Epithelial cell of proximal tubule (primary cell): Measurements from ENCODE around the gene TINAGL1. TPM values are rescaled to one million over a fixed set of nuclear protein-coding genes. Genes with fewer than 3 reads are reported as not detected.

Source experiments
- DNase-seq: peaks from one replicate; pipeline ENCODE4 v3.0.0-alpha.2; 2011; ENCODE audit warnings: low read depth
- H3K4me3 ChIP-seq: 2 replicates; pipeline ENCODE4 v1.5.1; 2011; ENCODE audit warnings: low read depth, mild to moderate bottlenecking, low read length
- CTCF ChIP-seq: conservative IDR thresholded peaks from 2 replicates; pipeline ENCODE4 v1.5.1; 2012; ENCODE audit warnings: low read depth, mild to moderate bottlenecking, low read length
- total RNA-seq: library from RNA; depleted of rRNA; stranded (reverse); fragments of >200 nt; gene quantifications from 2 replicates; pipeline ENCODE4 v1.2.3, GENCODE V29; 2015

TINAGL1 gene
- total RNA-seq, 1 donor from 2014 or later = 230 TPM

- no peak for TF ChIP-seq CTCF
- no peak for DNase-seq
- H3K4me3 ChIP-seq = no peak overlapping the region
Observed at GRCh38 chr1:31626223-31627207, 50.2 kb downstream of the TINAGL1 start.

- no peak overlapping the region for H3K4me3 ChIP-seq
- TF ChIP-seq CTCF = no peak
- DNase-seq = no peak
Observed at GRCh38 chr1:31627301-31627929, 51.1 kb downstream of the TINAGL1 start.

- H3K4me3 ChIP-seq = no peak overlapping the region
- no peak for TF ChIP-seq CTCF
- no peak for DNase-seq
Observed at GRCh38 chr1:31627930-31628559, 51.7 kb downstream of the TINAGL1 start.

GRCh38 chr1:31628931-31629556 is 52.7 kb downstream of the TINAGL1 start:
- DNase-seq = no peak
- no peak for TF ChIP-seq CTCF
- no peak overlapping the region for H3K4me3 ChIP-seq

- DNase-seq = no peak
- TF ChIP-seq CTCF = no peak
- no peak overlapping the region for H3K4me3 ChIP-seq
Observed at GRCh38 chr1:31632649-31633048, 56.3 kb downstream of the TINAGL1 start.

- no peak overlapping the region for H3K4me3 ChIP-seq
- peak; percentile 72 for TF ChIP-seq CTCF
- no peak for DNase-seq
Observed at GRCh38 chr1:31633117-31633516, 56.8 kb downstream of the TINAGL1 start.

Other genes starting within 250 kb of the TINAGL1 start
- gene FABP3, start 203.4 kb upstream of the TINAGL1 start, total RNA-seq = 10.2 and 21.7 TPM in 2 replicates
- gene SERINC2, start 163.3 kb upstream of the TINAGL1 start, total RNA-seq = 45.8 and 56.3 TPM in 2 replicates
- gene HCRTR1, start 41.2 kb downstream of the TINAGL1 start, total RNA-seq = not detected in 2 replicates
- gene PEF1, start 68.4 kb downstream of the TINAGL1 start, total RNA-seq = 71.7 and 116 TPM in 2 replicates
- gene COL16A1, start 127.5 kb downstream of the TINAGL1 start, total RNA-seq = 5.2 and 5.3 TPM in 2 replicates
- 0.65 and 1.2 TPM in 2 replicates for gene ADGRB2, start 187.8 kb downstream of the TINAGL1 start, total RNA-seq
- gene SPOCD1, start 239.5 kb downstream of the TINAGL1 start, total RNA-seq = 9.4 and 18.4 TPM in 2 replicates